C1 segment of cervical spinal cord (tissue), 14 donors: Measurements from ENCODE around the gene TTC34.

Experiments
- DNase-seq, 14 donors: peaks; one replicate each; lab custom pipeline; 2025; lab: John Stamatoyannopoulos, UW

TTC34 gene

DNA sequence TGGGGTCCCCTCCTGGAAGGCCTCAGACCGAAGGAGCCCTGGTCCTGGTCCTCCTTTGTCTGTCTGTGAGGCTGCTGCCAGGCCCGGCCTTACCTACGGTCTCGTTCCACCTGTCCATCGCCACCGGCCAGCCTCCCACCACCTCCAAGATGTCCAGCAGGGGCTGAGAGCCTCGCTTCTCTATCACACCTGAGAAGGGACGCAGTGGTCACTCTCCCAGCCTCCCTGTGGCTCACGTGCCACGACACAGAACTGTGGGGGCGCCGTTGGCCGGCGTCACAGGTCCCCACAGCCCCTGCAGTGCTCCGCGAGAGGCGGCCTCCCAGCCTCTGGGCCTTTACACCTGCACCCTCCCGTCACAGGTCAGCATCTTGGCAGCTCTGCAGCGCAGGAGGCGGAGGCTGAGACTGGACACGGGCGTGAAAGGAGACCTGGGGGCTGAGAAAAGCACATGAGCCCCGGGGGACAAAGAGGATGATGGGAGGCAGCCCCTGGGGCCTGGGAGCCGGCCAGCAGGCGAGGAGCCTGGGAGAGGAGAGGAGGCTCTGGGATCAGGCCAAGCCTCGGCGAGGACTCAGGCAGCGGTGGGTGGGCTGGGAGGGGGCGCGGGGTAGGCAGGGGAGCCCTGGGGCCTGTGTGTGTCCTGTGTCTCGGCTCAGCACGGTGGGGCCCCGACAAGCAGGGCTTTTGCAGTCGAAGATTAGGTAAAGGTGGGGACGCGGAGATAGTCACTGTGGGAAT is 194.4 kb downstream of the TTC34 start:
- no peak for DNase-seq

DNA sequence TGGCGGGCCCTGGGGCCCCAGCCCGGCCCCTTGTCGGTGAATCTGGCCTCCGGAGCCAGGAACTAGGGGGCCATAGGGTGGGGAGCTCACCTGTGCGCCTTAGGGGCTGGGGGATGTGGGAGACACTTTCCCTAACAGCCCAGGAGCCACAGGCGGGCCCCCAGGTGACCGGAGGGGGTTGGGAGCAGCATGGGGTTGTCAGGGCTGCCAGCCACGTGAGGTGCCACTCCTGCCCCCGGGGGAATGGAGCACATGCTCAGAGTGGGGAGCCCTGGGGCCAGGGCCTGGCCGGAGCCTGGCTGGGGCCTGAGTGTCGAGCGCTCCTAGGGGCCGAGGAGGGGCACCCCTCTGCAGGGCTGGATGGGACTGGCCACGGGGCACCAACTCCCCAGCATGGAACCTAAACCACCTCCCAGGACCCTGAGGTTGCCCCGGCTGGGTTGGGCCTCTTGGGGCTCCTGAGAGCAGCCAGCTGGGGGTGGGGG is 195.1 kb downstream of the TTC34 start:
- no peak for DNase-seq

DNA sequence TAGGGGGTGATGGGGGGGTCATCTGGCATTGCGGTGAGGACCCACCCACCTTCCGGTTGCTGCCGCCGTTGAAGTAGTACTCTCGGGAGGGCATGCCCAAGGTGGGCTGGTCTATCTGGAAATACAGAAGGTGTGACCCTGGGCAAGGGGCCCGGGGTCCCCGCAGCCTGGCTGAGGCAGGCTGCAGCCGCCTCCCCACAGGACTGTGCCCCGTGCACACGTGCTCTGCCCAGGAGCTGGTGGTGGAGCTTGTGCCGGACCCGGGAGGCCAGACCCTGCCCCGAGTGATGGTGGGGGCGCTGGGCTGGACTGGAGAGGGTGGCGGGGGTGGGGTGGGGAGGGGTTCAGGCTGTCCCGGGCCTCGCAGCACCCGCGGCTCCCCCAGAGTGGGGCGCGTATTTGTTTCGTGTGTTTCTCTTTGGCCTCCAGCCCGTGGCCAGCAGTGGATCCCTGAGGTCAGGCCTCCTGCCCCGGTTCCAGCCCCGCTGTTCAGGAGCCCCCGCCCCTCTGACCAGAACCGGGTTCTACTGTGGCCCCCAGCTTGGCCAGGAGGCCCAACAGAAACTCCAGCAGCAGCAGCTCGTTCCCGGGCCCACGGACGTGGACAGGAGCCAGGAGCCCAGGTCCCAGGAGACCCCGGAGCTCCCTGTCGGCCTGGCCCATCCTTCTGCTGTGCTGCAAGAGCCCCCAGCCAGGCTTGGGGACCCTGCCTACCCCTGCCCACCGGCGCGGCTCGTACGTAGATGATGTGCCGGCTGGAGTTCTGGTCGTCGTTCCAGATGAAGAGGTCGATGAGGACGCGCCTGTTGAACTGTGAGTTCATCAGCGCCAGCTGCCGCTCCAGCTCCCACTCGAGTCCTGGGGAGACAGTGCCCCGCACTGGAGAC is 195.7 kb downstream of the TTC34 start:
- DNase-seq: no peak

DNA sequence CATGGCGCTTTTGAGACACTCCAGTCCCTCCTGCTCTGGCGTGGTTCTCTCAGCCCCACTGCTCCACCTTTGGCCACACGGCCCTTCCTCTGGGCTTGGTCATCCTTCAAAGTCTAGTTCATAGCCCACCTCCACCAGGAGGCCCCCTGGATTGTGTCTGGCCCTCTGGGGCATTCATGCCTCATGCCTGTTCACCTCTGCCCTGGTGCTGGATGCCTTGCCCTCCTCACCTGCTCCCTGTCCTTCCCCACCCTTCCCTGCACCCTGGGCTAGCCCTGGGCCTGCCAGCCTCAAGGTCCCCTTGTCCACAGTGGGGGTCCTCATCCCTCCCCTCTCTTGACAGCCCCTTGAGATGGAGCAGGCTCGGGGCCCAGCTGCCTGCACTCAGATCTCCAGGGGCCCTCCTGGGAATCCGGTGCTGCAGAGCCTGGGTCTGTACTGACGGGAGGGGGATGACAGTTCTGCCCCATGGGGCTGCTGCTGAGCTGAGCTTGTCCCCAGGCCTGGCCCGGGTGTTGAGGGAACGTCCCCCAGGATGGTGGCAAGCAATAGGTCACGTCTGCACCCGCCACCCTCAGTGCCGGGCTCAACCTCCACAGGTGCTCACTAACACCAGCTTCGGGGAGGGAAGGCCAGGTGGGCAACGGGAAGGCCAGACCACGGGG is 196.5 kb downstream of the TTC34 start:
- no peak for DNase-seq

DNA sequence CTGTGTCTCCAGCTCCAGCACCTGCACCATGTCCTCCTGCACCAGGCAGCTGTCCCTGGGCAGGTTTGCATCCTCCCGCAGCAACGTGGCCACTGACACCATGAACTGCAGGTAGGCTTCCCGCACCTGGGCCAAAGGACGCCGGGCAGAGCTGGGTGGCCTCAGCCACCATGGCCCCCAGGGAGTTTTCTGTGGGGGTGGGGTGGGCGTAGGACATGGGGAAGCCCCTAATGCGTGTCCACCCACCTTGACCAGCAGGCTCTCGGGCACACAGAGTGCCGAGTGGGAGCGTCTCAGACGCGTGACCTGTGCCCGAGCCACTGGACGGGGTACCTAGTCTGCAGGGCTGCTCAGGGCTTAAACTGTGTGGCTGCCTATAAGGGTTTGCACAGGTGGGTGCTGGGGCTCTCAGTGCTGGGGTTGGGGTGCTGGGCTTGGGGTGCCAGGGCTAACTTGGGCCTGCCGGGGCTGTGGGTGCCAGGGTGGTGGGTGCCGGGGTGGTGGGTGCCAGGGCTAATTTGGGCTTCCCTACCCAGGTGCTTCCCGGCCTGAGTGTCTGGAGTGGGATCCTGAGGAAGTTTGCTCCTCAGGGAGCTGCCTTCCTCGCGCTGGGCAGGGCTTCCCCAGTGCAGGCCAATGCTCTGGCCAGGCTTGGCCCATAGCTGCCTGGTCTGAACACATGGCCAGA is 197.2 kb downstream of the TTC34 start:
- no peak for DNase-seq

DNA sequence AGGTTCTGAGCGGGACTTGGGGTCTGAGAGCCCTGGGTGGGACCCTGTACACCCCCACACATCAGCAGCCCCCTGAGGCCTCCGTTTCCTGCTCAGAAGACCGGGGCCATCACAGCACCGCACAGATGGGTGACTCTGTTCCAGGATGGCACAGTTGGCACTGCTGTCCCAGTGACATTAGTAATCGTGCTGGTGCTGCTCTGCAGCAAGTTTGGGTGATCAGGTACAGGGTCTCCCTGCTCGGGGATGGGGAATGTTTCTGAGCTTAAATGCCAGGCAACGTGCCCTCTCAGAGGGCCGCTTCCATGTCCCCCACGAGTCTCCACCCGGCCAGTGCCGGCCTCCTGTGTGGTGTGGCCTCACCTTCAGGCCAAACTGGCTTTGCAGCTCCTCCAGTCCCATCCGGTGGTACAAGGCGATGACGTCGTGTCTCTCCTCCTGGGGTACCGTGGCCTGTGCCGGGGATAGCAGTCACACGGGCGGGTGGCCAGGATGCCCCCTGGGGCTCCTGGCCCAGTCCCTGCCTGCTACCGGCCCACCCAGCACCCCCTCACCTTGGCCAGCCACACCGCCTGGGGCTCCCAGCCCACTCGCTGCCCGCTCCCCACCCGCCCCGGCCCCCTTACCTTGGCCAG is 197.9 kb downstream of the TTC34 start:
- DNase-seq: no peak

DNA sequence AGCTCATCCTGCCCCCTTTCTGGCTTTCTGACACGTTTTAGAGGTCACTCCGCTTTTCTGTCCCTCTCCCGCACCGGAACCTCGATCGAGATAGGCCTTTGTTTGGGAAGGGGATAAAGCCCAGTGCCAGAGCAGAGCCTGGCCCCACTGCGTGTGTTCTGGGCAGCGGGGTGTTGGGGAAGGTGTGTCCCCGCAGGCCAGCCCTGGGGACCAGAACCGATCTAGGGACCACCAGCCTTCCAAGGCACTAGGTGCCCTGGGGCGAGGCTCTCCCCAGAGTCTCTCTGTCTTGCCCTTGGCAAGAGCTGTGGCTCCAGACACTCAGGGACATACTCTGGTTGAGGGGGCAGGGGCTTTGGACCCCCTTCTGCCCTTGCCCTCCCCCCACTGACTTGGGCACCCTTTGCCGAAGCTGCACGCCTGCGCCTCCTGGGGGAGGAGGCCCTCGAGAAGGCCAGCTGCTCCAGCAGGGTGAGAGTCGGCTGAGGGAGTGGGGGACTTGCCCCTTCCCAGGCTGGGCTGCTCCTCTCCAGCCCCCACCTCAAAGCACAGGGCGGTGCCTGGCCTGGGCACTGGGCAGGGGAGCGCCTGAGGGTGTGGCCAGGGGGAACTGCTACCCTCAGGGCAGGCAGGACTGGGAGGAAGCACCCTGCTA is 198.5 kb downstream of the TTC34 start:
- DNase-seq: no peak

DNA sequence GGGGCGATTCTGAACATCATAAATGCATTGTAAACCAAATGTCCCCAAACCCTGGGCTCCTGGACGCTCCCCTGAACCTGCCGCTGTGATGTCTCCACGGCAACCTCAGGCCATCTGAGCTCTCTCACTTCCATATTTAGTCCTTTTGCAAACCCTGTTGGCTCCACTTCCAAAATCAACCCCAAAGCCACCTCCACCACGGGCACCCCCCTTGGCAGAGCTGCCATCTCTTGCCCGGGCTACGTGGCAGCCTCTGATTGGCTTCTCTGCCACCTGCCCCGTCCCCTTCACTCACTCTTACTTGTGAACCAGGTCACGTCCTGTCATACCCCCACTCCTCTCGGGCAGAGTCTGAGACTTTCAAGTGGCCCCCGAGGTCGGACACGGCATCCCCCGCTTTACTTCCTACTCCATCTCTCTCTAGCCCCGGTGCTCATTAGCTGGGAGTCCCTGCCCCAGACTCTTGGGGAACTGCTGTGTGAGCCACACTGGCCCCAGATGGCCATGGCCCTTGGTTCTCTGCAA is 199.1 kb downstream of the TTC34 start:
- no peak for DNase-seq

DNA sequence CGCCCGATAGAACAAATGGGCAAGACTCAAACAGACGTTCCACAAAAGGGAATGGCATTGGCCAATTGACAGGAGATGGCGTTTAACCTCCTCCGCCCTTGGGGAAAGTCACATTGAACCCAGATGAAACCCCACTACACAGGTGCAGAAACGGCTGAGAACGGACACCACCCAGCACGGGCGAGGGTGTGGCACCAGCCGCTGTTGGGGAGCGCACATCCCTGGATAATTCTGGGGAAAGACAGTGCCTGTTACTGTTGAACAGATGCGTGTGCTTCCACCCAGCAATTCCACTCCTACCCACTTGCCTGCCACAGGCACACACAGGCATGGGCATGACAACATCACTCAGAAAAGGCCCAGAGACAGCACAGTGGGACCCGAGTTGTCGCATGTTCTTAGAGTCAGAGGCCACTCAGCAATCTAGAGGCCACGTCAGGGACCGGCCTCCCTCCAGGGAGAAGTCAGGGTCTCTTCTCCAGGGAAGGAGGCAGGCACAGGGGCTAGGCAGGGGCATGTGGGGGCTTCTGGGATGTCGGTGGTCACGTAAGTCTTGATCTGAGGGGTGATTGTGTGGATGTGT is 199.7 kb downstream of the TTC34 start:
- no peak for DNase-seq

DNA sequence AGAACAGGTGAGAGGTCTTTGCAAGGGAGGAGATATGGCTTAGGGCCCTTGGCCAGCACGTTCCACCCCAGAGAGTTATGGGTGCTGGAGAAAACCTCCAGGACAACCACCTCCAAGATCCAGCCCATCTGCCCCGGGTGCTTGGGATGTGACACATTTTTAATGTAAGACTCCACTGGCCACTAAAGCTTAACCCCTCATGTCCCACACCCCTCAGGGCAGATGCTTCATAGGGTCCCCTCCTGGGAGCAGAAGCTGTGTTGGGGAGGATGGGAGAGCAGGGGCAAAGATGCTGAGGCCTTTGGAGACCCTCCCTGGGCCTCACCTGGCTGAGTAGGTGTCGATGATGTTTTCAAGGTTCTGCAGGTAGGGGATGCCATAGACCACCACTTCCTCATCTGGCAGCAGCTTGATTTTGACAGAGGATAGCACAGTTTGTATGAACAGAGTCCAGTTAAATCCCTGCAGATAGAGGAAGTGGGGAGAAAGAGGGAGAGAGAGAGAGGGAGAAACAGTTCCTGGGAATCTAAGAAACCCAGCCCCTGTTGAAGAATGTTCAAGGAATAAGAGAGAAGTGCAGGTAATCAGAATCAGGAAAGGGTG is 203.1 kb downstream of the TTC34 start:
- no peak for DNase-seq

DNA sequence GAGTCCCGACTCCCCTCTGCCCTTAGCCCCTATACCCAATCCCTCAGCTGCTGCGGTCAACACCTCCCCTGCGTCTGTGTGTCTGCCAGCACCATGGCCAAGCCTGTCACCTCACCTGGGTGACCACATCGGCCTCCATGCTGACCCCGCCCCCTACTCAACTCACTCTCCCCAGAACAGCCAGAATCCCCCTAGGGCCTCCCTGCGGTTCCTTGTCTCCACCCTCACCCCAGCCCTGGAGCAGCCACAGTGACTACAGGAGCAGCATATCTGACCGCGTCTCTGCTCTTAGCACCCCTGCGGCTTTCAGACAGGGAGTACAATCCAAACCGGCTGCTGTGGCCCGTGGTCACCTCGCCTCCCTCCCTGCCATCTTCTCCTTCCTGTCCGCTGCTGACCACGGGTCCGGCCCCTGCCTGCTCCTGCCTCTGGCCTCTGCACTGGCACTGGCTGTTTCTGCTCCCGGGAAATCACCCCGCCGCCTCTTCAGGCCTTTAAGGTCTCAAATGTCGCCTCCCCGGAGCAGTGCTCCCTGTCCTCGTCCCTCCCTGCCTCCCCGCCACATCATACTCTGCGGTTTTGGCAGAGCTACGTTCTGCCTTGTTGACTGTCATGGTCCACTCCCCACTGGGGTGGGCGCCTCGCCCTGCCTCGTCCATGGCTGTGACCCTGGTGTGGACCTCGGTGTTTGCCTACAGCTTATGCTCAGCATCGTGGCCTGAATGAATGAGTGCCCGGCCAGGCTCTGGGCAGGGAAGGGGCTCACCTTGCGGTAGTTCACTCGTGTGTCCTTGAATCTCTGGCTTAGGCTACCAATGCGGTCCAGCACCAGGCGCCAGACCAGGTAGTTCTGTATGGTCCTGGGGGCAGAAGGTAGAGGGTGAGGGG is 203.8 kb downstream of the TTC34 start:
- no peak for DNase-seq

DNA sequence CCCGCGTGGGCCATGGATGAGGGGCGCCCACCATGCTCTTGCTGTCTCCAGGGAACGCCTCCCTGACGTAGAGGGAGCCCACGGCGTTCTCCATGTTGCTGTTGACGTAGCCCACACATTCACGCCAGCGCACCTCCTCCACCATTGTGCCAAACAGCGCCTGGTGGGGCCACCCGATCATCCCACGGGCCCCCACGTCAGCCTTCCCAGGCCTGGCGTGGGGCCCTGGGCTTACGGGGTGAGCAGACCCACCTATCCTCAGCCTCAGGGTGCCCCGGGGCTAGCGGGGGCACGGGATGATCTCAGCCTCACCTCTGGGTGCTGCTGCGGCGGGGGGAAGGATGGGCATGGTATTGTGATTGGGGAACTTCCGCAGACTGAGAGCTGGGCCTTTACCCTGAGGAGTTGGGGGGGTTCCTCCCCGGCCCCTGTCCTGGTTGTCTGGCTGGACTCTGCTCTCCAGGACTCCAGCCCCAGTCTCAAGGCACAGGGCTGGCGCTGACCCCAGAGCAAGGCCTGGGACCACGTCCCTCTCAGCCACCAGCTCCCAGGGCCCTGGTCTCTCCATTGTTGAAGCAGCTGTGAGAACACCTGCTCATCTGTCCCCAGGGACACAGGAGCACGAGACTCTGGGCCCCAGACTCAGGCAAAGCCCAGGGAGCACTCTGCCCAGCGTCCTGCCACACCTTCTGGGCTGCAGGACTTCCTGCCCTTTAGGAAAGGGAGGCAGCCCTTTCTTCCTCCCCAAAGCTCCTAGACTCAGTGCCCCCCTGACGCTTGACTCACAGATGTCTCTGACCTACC is 204.8 kb downstream of the TTC34 start:
- DNase-seq: no peak

DNA sequence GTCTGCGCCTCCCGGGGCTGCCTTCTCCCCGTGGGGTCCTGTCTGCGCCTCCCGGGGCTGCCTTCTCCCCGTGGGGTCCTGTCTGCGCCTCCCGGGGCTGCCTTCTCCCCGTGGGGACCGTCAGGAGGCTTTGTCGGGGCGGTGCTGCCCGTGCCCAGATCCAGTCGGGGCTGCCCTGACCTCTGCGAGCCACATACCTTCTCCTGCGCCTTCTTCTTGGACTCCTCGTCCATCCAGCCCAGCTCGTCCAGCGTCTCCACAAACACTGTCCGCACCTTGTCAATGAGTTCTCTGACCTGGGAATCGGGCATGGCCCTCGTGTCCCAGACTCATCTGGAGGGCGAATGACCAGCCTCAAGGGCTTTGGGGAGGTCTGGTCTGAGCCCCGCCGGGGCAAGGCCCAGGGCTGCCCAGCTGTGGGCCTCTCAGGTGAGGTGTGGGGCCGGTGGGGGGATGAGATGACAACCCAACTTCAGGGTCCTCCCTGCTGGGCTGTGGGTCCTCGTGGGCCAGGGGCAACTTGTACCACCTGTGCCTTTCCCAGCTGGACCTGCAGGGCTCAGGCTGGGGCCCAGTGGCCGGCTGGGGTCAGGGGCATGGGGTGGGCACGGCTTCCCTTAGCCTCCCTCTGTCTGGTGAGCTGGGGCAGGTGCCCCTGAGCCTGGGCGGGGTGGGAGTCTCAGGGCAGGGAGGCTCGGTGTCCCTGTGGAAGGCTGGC is 205.5 kb downstream of the TTC34 start:
- no peak for DNase-seq

DNA sequence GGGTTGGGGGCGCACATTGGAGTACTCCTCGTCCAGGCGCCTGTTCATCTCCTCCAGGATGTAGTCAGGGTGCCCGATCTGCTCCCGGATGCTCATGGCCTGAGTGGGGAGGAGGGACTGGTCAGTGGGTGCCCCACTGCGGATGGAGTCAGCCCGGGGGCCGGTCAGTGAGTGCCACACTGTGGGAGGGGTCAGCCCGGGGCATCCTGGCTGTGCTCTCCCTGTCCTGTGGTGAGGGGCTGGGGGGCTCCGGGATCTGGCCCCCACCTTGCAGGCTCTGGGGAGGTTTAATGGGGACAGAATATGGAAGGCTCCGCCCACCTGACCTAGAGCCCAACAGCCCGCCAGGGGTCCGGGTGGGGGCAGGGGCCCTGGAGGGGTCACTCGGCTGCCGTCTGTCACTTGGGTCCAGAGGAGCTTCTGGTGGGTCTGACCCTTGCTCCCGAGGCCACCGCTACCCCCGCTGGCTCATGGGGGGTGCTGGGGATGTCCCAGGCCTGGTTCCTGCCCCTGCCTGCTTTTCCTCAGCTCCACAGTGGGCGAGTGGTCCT is 206.2 kb downstream of the TTC34 start:
- no peak for DNase-seq

DNA sequence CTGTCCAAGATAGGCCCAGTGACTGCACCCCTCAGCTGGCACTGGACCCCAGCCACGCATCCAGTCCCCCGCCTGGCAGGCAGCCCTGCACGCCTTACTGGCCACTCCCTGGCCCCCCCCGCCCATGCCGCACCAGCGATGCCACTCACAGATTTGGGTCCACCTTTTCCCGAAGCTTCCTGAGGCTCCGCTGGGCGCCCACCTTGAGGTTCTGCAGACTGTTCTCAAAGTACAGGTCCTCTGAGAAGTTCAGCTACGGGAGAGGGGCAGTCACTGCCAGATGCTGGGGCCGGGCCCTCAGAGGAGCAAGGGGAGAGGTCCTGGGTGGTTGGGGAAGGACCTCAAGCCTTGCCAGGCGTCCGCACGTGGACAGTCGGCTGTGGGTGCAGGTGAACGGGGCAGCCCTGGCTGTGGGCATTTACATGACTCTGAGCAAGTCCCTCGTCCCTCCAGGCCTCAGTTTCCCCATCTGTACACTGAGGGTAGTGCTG is 206.8 kb downstream of the TTC34 start:
- no peak for DNase-seq

DNA sequence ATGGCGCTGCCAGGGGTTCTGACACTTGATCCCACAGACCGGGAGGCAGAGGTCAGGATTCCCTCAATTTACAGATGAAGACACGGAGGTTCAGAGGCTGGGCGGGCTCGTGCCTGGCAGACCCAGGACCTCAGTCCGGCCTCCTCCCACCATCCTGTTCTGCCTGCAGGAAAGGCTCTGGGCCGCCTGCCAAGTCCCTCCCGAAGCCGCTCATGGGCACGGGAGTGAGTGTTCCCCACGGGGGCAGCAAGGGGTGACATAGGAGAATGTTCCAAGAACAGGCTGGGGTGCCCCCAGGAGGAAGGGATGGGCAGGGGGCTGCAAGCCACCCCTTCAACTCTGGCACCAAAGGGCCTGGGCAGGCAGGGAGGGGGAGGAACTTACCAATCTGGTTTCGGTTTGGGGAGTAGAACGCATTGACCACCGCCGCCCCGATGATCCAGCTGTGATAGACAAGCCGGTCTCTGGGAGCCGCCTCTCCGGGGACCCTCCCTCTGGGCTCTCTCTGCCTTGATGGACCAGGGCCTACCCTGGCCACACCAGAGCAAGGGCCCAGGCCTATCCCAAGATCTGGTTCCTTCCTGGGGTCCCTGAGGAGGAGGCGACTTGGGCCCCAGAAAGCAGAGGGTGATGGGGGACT is 207.4 kb downstream of the TTC34 start:
- no peak for DNase-seq
